ENCODE data around the gene FUT9.
A peak's percentile ranks its signal among the peaks of the same experiment; 100 is the strongest.

The FUT9 gene

DNA sequence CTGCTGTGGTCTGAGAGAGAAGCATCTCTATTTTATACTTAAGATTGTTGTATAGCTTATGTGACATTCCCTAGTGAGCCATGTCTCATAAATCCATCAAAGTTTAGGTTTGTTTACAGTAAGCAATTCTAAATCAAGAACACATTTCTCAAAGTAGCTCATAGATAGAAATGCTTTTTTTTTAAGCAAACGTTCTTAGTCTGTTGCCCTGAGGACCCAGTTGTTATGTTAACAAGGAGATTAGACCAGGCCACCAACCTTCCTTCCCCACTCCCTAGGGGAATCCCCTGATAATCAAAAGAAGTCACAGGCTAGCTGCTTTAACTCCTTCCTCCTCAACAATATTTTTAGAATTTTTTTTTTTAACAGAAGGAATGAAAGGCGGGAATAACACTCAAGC lies 169.0 kb downstream of the FUT9 start:
- TF ChIP-seq TEAD4 (IDR thresholded peaks at IDR 0.05) (no peak), EP300 (IDR thresholded peaks at IDR 0.05; ENCODE audit: borderline replicate concordance) (no peak), TAF1 (IDR thresholded peaks at IDR 0.05; ENCODE audit: low read depth) (no peak), EGR1 (IDR thresholded peaks at IDR 0.05) (no peak), NFIC (IDR thresholded peaks at IDR 0.05) (no peak), RAD21 (IDR thresholded peaks at IDR 0.05; ENCODE audit: low read depth) (no peak), CREB1 (IDR thresholded peaks at IDR 0.05; ENCODE audit: low read depth) (no peak), TCF12 (IDR thresholded peaks at IDR 0.05; ENCODE audit: low read depth) (no peak), YY1 (IDR thresholded peaks at IDR 0.05; ENCODE audit: low read depth) (no peak)
- TF ChIP-seq, protein P1, sequence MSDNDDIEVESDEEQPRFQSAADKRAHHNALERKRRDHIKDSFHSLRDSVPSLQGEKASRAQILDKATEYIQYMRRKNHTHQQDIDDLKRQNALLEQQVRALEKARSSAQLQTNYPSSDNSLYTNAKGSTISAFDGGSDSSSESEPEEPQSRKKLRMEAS (IDR thresholded peaks at IDR 0.05): no peak

DNA sequence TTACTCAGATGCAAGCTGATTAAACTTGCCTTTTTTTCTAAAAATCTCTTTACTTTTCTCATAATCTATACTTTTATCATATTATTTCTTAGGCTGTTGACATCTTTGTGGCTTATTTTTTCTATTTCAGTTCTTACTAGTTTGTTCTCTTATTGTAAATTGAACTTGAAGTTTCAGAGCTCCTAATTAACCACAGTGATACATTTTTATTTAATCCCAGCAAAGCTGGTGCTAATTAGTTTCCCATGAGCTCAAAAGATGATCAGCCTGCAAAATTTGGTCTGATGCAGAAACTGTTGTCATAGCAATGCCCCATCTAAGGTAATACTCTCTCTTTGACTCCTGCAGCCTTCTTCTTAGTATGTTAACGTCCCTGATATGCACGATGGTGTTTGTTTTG lies 170.3 kb downstream of the FUT9 start:
- no peak for TF ChIP-seq TAF1 (IDR thresholded peaks at IDR 0.05; ENCODE audit: low read depth)
- no peak for TF ChIP-seq NFIC (IDR thresholded peaks at IDR 0.05)
- TF ChIP-seq TCF12 (IDR thresholded peaks at IDR 0.05; ENCODE audit: low read depth): no peak
- TF ChIP-seq, protein P1 (IDR thresholded peaks at IDR 0.05): no peak
- TF ChIP-seq CEBPB (IDR thresholded peaks at IDR 0.05): no peak
- TF ChIP-seq, protein P2, sequence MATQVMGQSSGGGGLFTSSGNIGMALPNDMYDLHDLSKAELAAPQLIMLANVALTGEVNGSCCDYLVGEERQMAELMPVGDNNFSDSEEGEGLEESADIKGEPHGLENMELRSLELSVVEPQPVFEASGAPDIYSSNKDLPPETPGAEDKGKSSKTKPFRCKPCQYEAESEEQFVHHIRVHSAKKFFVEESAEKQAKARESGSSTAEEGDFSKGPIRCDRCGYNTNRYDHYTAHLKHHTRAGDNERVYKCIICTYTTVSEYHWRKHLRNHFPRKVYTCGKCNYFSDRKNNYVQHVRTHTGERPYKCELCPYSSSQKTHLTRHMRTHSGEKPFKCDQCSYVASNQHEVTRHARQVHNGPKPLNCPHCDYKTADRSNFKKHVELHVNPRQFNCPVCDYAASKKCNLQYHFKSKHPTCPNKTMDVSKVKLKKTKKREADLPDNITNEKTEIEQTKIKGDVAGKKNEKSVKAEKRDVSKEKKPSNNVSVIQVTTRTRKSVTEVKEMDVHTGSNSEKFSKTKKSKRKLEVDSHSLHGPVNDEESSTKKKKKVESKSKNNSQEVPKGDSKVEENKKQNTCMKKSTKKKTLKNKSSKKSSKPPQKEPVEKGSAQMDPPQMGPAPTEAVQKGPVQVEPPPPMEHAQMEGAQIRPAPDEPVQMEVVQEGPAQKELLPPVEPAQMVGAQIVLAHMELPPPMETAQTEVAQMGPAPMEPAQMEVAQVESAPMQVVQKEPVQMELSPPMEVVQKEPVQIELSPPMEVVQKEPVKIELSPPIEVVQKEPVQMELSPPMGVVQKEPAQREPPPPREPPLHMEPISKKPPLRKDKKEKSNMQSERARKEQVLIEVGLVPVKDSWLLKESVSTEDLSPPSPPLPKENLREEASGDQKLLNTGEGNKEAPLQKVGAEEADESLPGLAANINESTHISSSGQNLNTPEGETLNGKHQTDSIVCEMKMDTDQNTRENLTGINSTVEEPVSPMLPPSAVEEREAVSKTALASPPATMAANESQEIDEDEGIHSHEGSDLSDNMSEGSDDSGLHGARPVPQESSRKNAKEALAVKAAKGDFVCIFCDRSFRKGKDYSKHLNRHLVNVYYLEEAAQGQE (IDR thresholded peaks at IDR 0.05; ENCODE audit: low read depth): no peak
- no peak for TF ChIP-seq EGR1 (IDR thresholded peaks at IDR 0.05)
- TF ChIP-seq FOXM1 (IDR thresholded peaks at IDR 0.05; ENCODE audit: borderline replicate concordance, low read depth): no peak
- no peak for TF ChIP-seq EP300 (IDR thresholded peaks at IDR 0.05; ENCODE audit: borderline replicate concordance)
- TF ChIP-seq RAD21 (IDR thresholded peaks at IDR 0.05; ENCODE audit: low read depth): no peak
- TF ChIP-seq YY1 (IDR thresholded peaks at IDR 0.05; ENCODE audit: low read depth): no peak

DNA sequence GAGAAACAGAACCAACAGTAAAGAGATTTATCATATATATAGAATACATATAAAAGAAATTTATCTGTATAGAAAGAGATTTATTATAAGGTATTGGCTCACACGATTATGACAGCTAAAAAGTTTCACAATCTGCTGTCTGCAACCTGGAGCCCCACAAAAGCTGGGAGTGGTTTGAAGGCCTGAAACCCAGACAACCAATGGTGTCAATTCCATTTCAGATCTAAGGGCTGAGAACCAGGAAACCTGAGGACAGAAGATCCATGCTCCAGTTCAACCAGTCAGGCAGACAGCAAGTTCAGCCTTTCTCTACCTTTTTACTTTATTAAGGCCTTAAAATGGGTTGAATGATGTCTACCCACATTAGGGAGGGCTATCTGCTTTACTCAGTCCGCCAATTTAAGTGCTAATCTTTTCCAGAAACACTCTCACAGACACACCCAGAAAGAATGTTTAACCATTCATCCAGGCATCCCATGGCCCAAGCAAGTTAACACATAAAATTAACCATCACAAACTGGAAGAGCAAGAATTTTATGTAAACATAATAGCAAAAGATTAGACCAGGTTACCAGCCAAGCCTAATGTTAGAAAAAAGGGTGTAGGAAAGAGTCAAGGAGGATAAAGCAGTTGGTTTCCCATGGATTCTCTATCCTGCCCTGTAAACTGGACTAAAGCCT lies 170.9 kb downstream of the FUT9 start:
- TF ChIP-seq TAF1 (IDR thresholded peaks at IDR 0.05; ENCODE audit: low read depth) (no peak), TEAD4 (IDR thresholded peaks at IDR 0.05) (no peak), YY1 (IDR thresholded peaks at IDR 0.05; ENCODE audit: low read depth) (no peak), TCF12 (IDR thresholded peaks at IDR 0.05; ENCODE audit: low read depth) (no peak), CREB1 (IDR thresholded peaks at IDR 0.05; ENCODE audit: low read depth) (no peak), EP300 (IDR thresholded peaks at IDR 0.05; ENCODE audit: borderline replicate concordance) (no peak), NFIC (IDR thresholded peaks at IDR 0.05) (no peak), EGR1 (IDR thresholded peaks at IDR 0.05) (no peak), FOXM1 (IDR thresholded peaks at IDR 0.05; ENCODE audit: borderline replicate concordance, low read depth) (no peak), CEBPB (IDR thresholded peaks at IDR 0.05) (no peak), ZBTB7A (IDR thresholded peaks at IDR 0.05; ENCODE audit: low read depth) (no peak)
- TF ChIP-seq, protein P3, sequence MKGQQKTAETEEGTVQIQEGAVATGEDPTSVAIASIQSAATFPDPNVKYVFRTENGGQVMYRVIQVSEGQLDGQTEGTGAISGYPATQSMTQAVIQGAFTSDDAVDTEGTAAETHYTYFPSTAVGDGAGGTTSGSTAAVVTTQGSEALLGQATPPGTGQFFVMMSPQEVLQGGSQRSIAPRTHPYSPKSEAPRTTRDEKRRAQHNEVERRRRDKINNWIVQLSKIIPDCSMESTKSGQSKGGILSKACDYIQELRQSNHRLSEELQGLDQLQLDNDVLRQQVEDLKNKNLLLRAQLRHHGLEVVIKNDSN (IDR thresholded peaks at IDR 0.05): no peak
- TF ChIP-seq, protein P1 (IDR thresholded peaks at IDR 0.05): no peak
- TF ChIP-seq, protein P2 (IDR thresholded peaks at IDR 0.05; ENCODE audit: low read depth): no peak

DNA sequence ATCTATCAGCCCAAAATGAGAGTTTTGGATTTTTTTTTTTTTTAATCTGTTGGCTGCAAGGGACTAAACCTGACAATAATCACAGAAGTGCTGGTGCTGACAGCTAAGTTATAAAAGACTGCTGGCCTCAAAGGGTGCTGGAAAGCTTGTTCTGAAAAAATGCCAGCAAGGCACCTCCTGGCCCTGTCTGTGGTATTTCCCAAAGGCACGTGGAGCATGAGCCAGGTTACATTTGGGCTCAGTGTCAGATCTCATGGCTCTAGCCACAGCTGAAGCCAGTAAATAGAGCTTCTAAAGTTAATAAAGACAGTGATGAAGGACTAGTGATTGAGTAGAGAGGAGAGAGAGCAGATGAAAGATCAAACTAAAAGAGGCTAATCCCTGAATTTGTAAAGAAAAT lies 178.9 kb downstream of the FUT9 start:
- TF ChIP-seq, protein P1 (IDR thresholded peaks at IDR 0.05): peak; percentile 39; the same call in 1 of the 2 replicates
- no peak for TF ChIP-seq TCF12 (IDR thresholded peaks at IDR 0.05; ENCODE audit: low read depth)

DNA sequence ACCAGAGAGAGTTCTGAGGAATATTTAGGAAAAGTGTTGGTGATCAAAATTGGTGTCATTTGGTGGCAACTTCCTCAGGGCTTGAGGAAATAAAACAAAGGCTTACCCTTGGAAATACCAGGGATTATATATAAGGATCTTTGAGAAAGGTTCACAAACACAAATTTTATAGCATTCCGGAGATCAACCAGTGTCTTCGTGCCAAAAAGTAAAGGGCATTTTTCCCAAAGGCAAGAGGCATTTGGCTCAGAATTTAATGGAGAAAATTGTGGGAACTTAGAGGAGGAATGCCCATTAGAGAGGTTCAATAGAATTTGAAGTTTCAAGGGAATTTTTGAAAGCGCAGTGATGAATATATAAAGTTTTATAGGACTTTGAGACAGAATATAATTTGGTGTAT lies 179.5 kb downstream of the FUT9 start:
- TF ChIP-seq FOXM1 (IDR thresholded peaks at IDR 0.05; ENCODE audit: borderline replicate concordance, low read depth): no peak
- no peak for TF ChIP-seq EP300 (IDR thresholded peaks at IDR 0.05; ENCODE audit: borderline replicate concordance)
- TF ChIP-seq, protein P1 (IDR thresholded peaks at IDR 0.05): no peak
- TF ChIP-seq, protein P3 (IDR thresholded peaks at IDR 0.05): no peak
- no peak for TF ChIP-seq ZBTB7A (IDR thresholded peaks at IDR 0.05; ENCODE audit: low read depth)
- TF ChIP-seq, protein P2 (IDR thresholded peaks at IDR 0.05; ENCODE audit: low read depth): no peak
- TF ChIP-seq TEAD4 (IDR thresholded peaks at IDR 0.05): no peak
- TF ChIP-seq YY1 (IDR thresholded peaks at IDR 0.05; ENCODE audit: low read depth): no peak
- TF ChIP-seq EGR1 (IDR thresholded peaks at IDR 0.05): no peak
